H1 (cell line): Measurements from ENCODE around the gene AASDH. TPM values are rescaled to one million over a fixed set of nuclear protein-coding genes. Genes with fewer than 3 reads are reported as not detected.

ENCODE experiments used
- ATF3 ChIP-seq: IDR thresholded peaks from 2 replicates; pipeline ENCODE4 v1.6.1; 2011; ENCODE audit warnings: low read depth, mild to moderate bottlenecking, low read length; ENCODE audit not compliant: insufficient read depth
- BRCA1 ChIP-seq: IDR thresholded peaks from 2 replicates; pipeline ENCODE4 v1.6.1; 2012; ENCODE audit warnings: low read depth, low read length, improper control_type of control experiment
- CEBPB ChIP-seq: IDR thresholded peaks from 2 replicates; pipeline ENCODE4 v1.6.1; 2012; ENCODE audit warnings: low read depth, low read length
- CHD1 ChIP-seq: IDR thresholded peaks from 2 replicates; pipeline ENCODE4 v1.6.1; 2012; ENCODE audit warnings: low read depth, low read length, improper control_type of control experiment
- CHD7 ChIP-seq: fragments of 300-600 bp; sonication (generic); IDR thresholded peaks from 2 replicates; pipeline ENCODE4 v1.7.1; 2012; ENCODE audit warnings: low read length, moderate library complexity, mild to moderate bottlenecking, inconsistent platforms; ENCODE audit not compliant: insufficient replicate concordance
- EP300 ChIP-seq, 2 experiments: IDR thresholded peaks; 1 replicate in 1 of 2; 2 replicates in 1 of 2; pipeline ENCODE4 v1.6.1; 2011 to 2012; ENCODE audit warnings: low read depth in 2 of 2, low read length in 2 of 2, mild to moderate bottlenecking in 2 of 2, borderline replicate concordance in 1 of 2, inconsistent platforms in 1 of 2, moderate library complexity in 1 of 2
- JUN ChIP-seq: IDR thresholded peaks from 2 replicates; pipeline ENCODE4 v1.6.1; 2011; ENCODE audit warnings: low read depth, mild to moderate bottlenecking, improper control_type of control experiment, low read length
- KDM1A ChIP-seq: fragments of 200-600, 300-600 bp; sonication (generic); IDR thresholded peaks from 2 replicates; pipeline ENCODE4 v1.7.1; 2016; ENCODE audit warnings: mild to moderate bottlenecking, low read length, borderline replicate concordance
- SAP30 ChIP-seq: fragments of 300-600 bp; sonication (generic); IDR thresholded peaks from 2 replicates; pipeline ENCODE4 v1.7.1; 2012; ENCODE audit warnings: low read length, moderate library complexity, mild to moderate bottlenecking, inconsistent platforms; ENCODE audit not compliant: insufficient read depth, insufficient replicate concordance
- SIX5 ChIP-seq: IDR thresholded peaks from 2 replicates; pipeline ENCODE4 v1.6.1; 2011; ENCODE audit warnings: mild to moderate bottlenecking, low read depth, low read length
- SP4 ChIP-seq: IDR thresholded peaks from 2 replicates; pipeline ENCODE4 v1.6.1; 2012; ENCODE audit warnings: low read length, inconsistent platforms
- SUZ12 ChIP-seq: fragments of 200-600 bp; sonication (generic); IDR thresholded peaks from 2 replicates; pipeline ENCODE4 v1.6.1; 2012; ENCODE audit warnings: mild to moderate bottlenecking, inconsistent platforms, low read length, moderate library complexity, mixed read lengths
- polyA plus RNA-seq, 7 experiments: library from polyadenylated mRNA; depleted of rRNA in 3 of 7; stranded (reverse) in 5 of 7; unstranded in 2 of 7; fragments of >200 nt in 5 of 7; fragments of 200-250 nt in 2 of 7; gene quantifications; 1 replicate in 5 of 7; 2 replicates in 1 of 7; 4 replicates in 1 of 7; pipeline versions ENCODE4 v1.2.1 to v1.2.3, GENCODE V29; 2011 to 2013; ENCODE audit warnings: missing spikeins in 2 of 7, mixed read lengths in 2 of 7
- total RNA-seq: library from RNA; stranded (reverse); fragmentation: NEBNext Ultra II Directional; extraction: Animal tissue kit (Norgen Biotek cat#: 25700); gene quantifications from 2 replicates; pipeline ENCODE4 v1.2.1, GENCODE V29; 2021

AASDH gene
- total and polyA plus RNA-seq, 2 of the 8 experiments (the other 6 are each of a cell fraction or from before 2014, with no cell fraction given) = 8.0 to 10.9 TPM

GRCh38 chr4:56342746-56343145 lies 44.5 kb downstream of the AASDH start (continued):
- TF ChIP-seq CHD7 = no peak
- no peak for TF ChIP-seq SUZ12
- no peak for TF ChIP-seq SIX5
- no peak for TF ChIP-seq KDM1A
- no peak for TF ChIP-seq SP4
- no peak for TF ChIP-seq CEBPB
- TF ChIP-seq ATF3 = no peak
- TF ChIP-seq CHD1 = no peak
- TF ChIP-seq EP300 (IDR thresholded peaks at IDR 0.05; ENCODE audit: borderline replicate concordance in 1 of 2, low read depth in 2 of 2, low read length in 2 of 2) = no peak
- TF ChIP-seq SAP30 = no peak
- no peak for TF ChIP-seq BRCA1
- TF ChIP-seq JUN = no peak
